Ectodermal cell (in vitro differentiated cells): Measurements from ENCODE around the gene C2orf49.

Experiments used
- H3K27ac ChIP-seq: 2 replicates; pipeline ENCODE4 v1.7.0; 2013; ENCODE audit warnings: mild to moderate bottlenecking, low read depth, low read length; ENCODE audit not compliant: insufficient read depth, poor library complexity, severe bottlenecking
- H3K27me3 ChIP-seq: 2 replicates; pipeline ENCODE4 v1.7.0; 2013; ENCODE audit warnings: mild to moderate bottlenecking, low read length; ENCODE audit not compliant: insufficient read depth, control insufficient read depth, poor library complexity, severe bottlenecking
- H3K36me3 ChIP-seq: one replicate; pipeline ENCODE4 v1.7.0; 2013; ENCODE audit warnings: low read length; ENCODE audit not compliant: control insufficient read depth, insufficient read depth
- H3K4me1 ChIP-seq: one replicate; pipeline ENCODE4 v1.7.0; 2013; ENCODE audit warnings: low read length; ENCODE audit not compliant: control insufficient read depth, insufficient read depth
- H3K4me3 ChIP-seq: 2 replicates; pipeline ENCODE4 v1.7.0; 2013; ENCODE audit warnings: low read depth, low read length, control low read depth; ENCODE audit not compliant: insufficient read depth
- H3K9me3 ChIP-seq: 2 replicates; pipeline ENCODE4 v1.7.0; 2013; ENCODE audit warnings: mild to moderate bottlenecking, low read length, moderate library complexity; ENCODE audit not compliant: control insufficient read depth
- WGBS, 2 experiments: methylation state at CpG; one replicate each; pipeline ENCODE4 v1.1.7; 2013; ENCODE audit warnings: missing lambda C conversion rate in 2 of 2; 5-methylcytosine and 5-hydroxymethylcytosine counted together

The C2orf49 gene

GRCh38 chr2:105379741-105380186 lies 42.4 kb downstream of the C2orf49 start:
- H3K4me3 ChIP-seq, result no peak overlapping the region
- 93 to 96% methylated on average over 7 of the region's 7 CpGs for WGBS, 2 experiments
- no peaks in the 10 kb centered on the region for H3K4me1 ChIP-seq
- H3K9me3 ChIP-seq, result no peaks in the 10 kb centered on the region
- H3K36me3 ChIP-seq, result no peaks in the 10 kb centered on the region
- no peaks in the 10 kb centered on the region for H3K27me3 ChIP-seq
- H3K27ac ChIP-seq, result no peak overlapping the region

- Histone ChIP-seq H3K27ac (no peak overlapping the region), H3K9me3 (no peaks in the 10 kb centered on the region), H3K4me3 (no peak overlapping the region), H3K4me1 (no peaks in the 10 kb centered on the region), H3K36me3 (peaks cover 4% of the 10 kb centered on the region), H3K27me3 (no peaks in the 10 kb centered on the region)
- WGBS, 2 experiments, result 95% methylated on average over 8 to 9 of the region's 9 CpGs
These were observed 43.2 kb downstream of the C2orf49 start for GRCh38 chr2:105380432-105381100.

DNA sequence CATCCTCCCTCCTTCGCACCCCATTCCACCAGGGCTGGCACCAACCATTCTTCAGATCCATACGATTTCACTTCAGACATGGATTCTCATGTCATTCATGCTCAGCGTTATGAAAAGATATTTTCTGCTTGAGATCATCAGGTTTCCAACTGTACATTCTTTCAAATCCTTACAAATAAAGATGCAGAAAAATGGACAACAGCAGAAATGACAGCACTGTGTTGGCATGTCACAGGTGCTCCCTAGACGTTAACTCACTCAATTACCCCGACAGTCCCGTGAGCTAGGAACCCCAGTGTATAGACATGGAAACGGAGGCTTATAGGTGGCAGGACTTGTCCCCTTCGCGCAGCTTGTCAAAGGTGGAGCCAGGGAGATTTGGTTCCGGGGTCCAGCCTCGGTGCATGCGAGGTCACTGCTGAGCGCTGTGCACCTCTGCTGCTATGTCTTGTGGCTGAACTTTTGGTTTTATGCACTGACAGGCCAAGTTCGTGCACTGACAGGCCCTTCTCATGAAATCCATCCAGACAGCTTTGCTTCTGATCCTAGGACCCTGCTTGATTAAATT lies 43.8 kb downstream of the C2orf49 start:
- no peaks in the 10 kb centered on the region for H3K27me3 ChIP-seq
- H3K36me3 ChIP-seq, result peaks cover 10% of the 10 kb centered on the region
- H3K4me3 ChIP-seq, result no peak overlapping the region
- H3K27ac ChIP-seq, result no peak overlapping the region
- WGBS, 2 experiments, result 95 to 96% methylated on average over 14 of the region's 14 CpGs
- no peaks in the 10 kb centered on the region for H3K9me3 ChIP-seq
- H3K4me1 ChIP-seq, result no peaks in the 10 kb centered on the region

- H3K4me3 ChIP-seq, result no peak overlapping the region
- no peaks in the 10 kb centered on the region for H3K27me3 ChIP-seq
- H3K4me1 ChIP-seq, result no peaks in the 10 kb centered on the region
- peaks cover 10% of the 10 kb centered on the region for H3K36me3 ChIP-seq
- WGBS, 2 experiments, result 93 to 97% methylated on average over 4 to 5 of the region's 5 CpGs
- no peak overlapping the region for H3K27ac ChIP-seq
- no peaks in the 10 kb centered on the region for H3K9me3 ChIP-seq
These were observed 44.8 kb downstream of the C2orf49 start for GRCh38 chr2:105382177-105382576.

DNA sequence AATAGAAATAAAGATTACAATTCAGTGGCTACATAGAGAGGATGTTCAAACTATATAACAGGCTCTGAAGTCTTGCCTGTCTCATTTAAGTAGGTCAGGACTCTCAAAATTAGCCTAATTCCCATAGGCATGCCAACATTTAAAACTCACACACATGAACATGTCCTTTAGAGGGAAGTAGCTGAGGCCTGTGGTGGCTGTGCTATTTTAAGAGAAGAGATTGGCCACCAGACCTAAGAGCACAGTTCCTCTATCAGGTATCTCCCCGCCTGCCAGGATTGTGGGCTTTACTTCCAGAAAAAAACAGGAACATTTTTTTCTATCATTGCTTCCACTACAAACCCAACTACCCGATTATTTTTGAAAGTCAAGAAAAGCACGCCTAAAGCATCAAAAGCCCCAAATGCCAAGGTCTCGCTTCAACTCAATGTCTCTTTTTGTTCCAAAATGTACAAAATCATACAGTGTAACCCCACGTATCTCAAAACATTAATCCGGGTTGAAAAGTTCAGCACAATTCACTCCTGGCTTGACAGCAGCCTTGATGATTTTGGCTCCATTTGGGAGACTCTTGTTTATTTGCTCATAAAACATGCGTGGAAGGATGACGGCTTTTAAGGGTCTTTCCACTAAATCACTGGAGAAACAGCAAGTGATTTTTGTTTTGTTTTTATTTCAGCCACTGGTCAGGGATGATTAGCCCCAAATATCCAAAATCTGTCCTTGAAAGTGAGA lies 46.3 kb downstream of the C2orf49 start:
- no peaks in the 10 kb centered on the region for H3K27me3 ChIP-seq
- 93 to 96% methylated on average over 8 of the region's 8 CpGs for WGBS, 2 experiments
- H3K4me3 ChIP-seq, result no peak overlapping the region
- H3K4me1 ChIP-seq, result no peaks in the 10 kb centered on the region
- H3K36me3 ChIP-seq, result peaks cover 10% of the 10 kb centered on the region
- no peak overlapping the region for H3K27ac ChIP-seq
- H3K9me3 ChIP-seq, result no peaks in the 10 kb centered on the region

DNA sequence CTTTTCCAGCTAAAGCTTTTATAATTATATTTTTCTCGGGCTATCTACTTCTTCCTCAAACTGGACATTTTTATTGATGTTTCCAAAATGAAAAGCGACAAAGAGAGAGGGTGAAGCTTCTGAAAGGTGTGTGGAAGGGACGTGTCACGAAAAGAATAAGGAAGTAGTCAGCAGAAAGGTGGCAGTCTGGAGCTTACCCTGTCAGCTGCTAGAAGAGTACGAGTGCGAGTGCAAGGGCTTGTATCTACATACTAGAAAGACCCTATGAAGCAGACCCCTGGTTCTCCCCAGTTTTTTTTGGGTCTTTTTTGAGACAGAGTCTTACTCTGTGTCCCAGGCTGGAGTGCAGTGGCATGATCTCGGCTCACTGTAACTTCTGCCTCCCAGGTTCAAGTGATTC lies 46.9 kb downstream of the C2orf49 start:
- no peak overlapping the region for H3K27ac ChIP-seq
- 92 to 94% methylated on average over 6 to 7 of the region's 7 CpGs for WGBS, 2 experiments
- H3K36me3 ChIP-seq, result peaks cover 10% of the 10 kb centered on the region
- H3K4me1 ChIP-seq, result no peaks in the 10 kb centered on the region
- H3K9me3 ChIP-seq, result no peaks in the 10 kb centered on the region
- no peaks in the 10 kb centered on the region for H3K27me3 ChIP-seq
- no peak overlapping the region for H3K4me3 ChIP-seq

DNA sequence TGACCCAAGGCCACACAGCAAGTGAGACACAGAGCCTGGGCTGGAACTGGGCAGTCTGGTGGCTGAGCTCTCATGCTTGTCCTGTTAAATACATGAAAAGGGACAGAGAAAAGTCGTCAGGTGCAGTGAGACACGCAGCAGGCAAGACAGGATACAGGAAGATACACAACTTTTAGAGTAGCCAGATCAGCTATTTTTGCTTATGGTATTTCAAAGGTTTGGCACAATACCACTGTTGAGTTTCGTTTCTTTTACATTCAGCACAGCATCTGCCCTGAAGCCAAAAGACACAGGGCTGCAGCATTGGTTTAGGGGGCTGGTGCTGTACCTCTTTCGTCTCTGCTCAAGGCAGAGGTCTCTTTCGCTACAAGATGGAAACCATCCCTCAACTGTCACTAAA lies 47.5 kb downstream of the C2orf49 start:
- Histone ChIP-seq H3K27ac (no peak overlapping the region), H3K9me3 (no peaks in the 10 kb centered on the region), H3K4me3 (no peak overlapping the region), H3K4me1 (no peaks in the 10 kb centered on the region), H3K36me3 (peaks cover 10% of the 10 kb centered on the region), H3K27me3 (no peaks in the 10 kb centered on the region)
- 92 to 93% methylated on average over 5 of the region's 5 CpGs for WGBS, 2 experiments

- no peaks in the 10 kb centered on the region for H3K4me1 ChIP-seq
- peaks cover 10% of the 10 kb centered on the region for H3K36me3 ChIP-seq
- H3K27ac ChIP-seq, result no peak overlapping the region
- H3K27me3 ChIP-seq, result no peaks in the 10 kb centered on the region
- no peak overlapping the region for H3K4me3 ChIP-seq
- no peaks in the 10 kb centered on the region for H3K9me3 ChIP-seq
- 94 to 95% methylated on average over 20 of the region's 20 CpGs for WGBS, 2 experiments
These were observed 48.6 kb downstream of the C2orf49 start for GRCh38 chr2:105385731-105386540.

- Histone ChIP-seq H3K4me1 (no peaks in the 10 kb centered on the region), H3K4me3 (no peak overlapping the region), H3K27ac (no peak overlapping the region), H3K27me3 (no peaks in the 10 kb centered on the region), H3K9me3 (no peaks in the 10 kb centered on the region), H3K36me3 (peaks cover 10% of the 10 kb centered on the region)
- WGBS, 2 experiments, result 94% methylated on average over 4 of the region's 4 CpGs
These were observed 49.9 kb downstream of the C2orf49 start for GRCh38 chr2:105387225-105387624.

DNA sequence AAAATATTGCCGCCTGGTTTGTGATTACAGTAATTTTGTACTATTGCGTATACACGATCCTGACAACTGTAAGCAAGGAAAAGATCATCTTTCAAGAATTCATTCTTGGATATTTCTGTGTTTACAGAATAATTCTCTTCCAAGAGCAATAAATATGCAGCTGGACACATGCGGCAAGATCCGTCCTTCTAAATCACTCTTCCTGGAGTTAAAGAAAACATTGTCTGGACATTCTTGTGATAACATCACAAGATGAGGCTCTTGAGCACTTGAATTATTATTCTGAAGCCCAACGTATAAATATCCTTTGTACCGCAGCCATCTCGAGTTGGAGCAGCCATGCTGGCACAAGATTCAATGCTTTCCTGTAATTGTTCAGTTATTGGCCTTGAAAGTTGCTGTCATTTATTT lies 51.6 kb downstream of the C2orf49 start:
- H3K27ac ChIP-seq, result no peak overlapping the region
- H3K36me3 ChIP-seq, result peaks cover 10% of the 10 kb centered on the region

More for the DNA sequence above, 51.6 kb downstream of the C2orf49 start:
- no peaks in the 10 kb centered on the region for H3K4me1 ChIP-seq
- WGBS, 2 experiments, result 96 to 100% methylated on average over 7 to 8 of the region's 8 CpGs
- no peaks in the 10 kb centered on the region for H3K27me3 ChIP-seq
- H3K9me3 ChIP-seq, result no peaks in the 10 kb centered on the region
- H3K4me3 ChIP-seq, result no peak overlapping the region
